Left lung (tissue), 10 donors: ENCODE measurements around the gene PREX1. TPM values are rescaled to one million over a fixed set of nuclear protein-coding genes. Genes with fewer than 3 reads are reported as not detected.

ENCODE experiments used
- ATAC-seq: fragments of 200-7000 bp; cut with Tn5 transposase; one replicate; pipeline ENCODE4 v1.9.1; 2020; ENCODE audit warnings: moderate library complexity
- DNase-seq, 4 donors: peaks; one replicate each; pipeline ENCODE4 v3.0.0-alpha.2; 2013 to 2020
- H3K27ac ChIP-seq, 2 donors: fragments of 200-600 bp; sonication (generic) in 1 of 2; one replicate each; pipeline versions ENCODE4 v1.5.0 to v1.8.0; 2020 to 2021
- H3K27me3 ChIP-seq, 2 donors: fragments of 200-600 bp; sonication (generic) in 1 of 2; one replicate each; pipeline versions ENCODE4 v1.5.0 to v1.8.0; 2020 to 2021
- H3K36me3 ChIP-seq, 2 donors: fragments of 200-600 bp; sonication (generic) in 1 of 2; one replicate each; pipeline versions ENCODE4 v1.5.0 to v1.8.0; 2020 to 2021
- H3K4me1 ChIP-seq, 2 donors: fragments of 200-600 bp; one replicate each; pipeline ENCODE4 v1.8.0; 2021
- H3K4me3 ChIP-seq, 2 donors: fragments of 200-600 bp; sonication (generic) in 1 of 2; one replicate each; pipeline versions ENCODE4 v1.5.0 to v1.8.0; 2020 to 2021; ENCODE audit warnings: mild to moderate bottlenecking in 1 of 2
- H3K9me3 ChIP-seq, 2 donors: fragments of 200-600 bp; sonication (generic) in 1 of 2; one replicate each; pipeline versions ENCODE4 v1.5.0 to v1.8.0; 2020 to 2021
- intact Hi-C, 2 donors: fragments of 100-400 bp; cut with DNase I; formaldehyde crosslinking; loops; one replicate each; pipeline versions ENCODE4 v1.11.2 to v1.14.2; 2022
- polyA plus RNA-seq, 6 donors: library from polyadenylated mRNA; unstranded; fragments of 120-200 nt; gene quantifications; one replicate each; pipeline ENCODE4 v1.2.1, GENCODE V29; 2013; ENCODE audit not compliant: insufficient read length in 6 of 6
- total RNA-seq, 2 donors: library from RNA; stranded (reverse); fragmentation: NEBNext Ultra II Directional; extraction: Animal tissue kit (Norgen Biotek cat#: 25700); gene quantifications; one replicate each; pipeline ENCODE4 v1.2.1, GENCODE V29; 2021
- TF ChIP-seq, protein P1 (sequence below), 2 donors: fragments of 200-600 bp; sonication (generic) in 1 of 2; IDR thresholded peaks; one replicate each; pipeline versions ENCODE4 v1.5.0 to v1.8.0; 2021; ENCODE audit warnings: antibody characterized with exemption in 2 of 2
- donor health status: DM: no; HTN: yes; CAD: no.
- donor health status: DM: no; HTN: no; CAD: no.

PREX1 gene
- total and polyA plus RNA-seq, 8 donors = 20.3 to 111 (median 26.1) TPM

DNA sequence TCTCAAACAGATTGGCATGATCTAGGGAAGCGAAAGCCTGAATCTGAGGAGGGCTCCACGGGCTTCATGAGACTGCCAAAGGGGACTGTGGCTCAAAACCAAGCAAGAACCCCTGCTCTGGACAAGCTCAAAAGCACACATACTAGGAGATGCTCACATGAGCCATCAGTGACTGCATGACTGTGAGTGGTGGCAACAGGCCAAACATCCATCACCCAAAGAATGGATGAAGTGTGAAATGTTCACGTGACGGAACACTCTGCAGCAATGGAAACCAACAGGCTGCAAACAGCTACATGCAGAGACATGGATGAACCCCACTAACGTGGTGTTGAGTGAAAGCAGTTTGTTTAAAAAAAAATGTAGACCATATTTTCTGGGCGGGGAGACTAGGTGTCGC is 136.3 kb downstream of the PREX1 start:
- peaks cover 0 to 96% of the 10 kb centered on the region in 2 donors for H3K36me3 ChIP-seq
- peaks cover 9 to 15% of the 10 kb centered on the region in 2 donors for H3K4me1 ChIP-seq
- H3K4me3 ChIP-seq = no peak overlapping the region
- ATAC-seq (no peak), DNase-seq (peak in 2 of 4 donors; percentile 66 to 78)
- intact Hi-C loops = no loop called here
- H3K9me3 ChIP-seq = no peaks in the 10 kb centered on the region
- H3K27me3 ChIP-seq = no peaks in the 10 kb centered on the region
- no peak overlapping the region for H3K27ac ChIP-seq
- TF ChIP-seq, protein P1, sequence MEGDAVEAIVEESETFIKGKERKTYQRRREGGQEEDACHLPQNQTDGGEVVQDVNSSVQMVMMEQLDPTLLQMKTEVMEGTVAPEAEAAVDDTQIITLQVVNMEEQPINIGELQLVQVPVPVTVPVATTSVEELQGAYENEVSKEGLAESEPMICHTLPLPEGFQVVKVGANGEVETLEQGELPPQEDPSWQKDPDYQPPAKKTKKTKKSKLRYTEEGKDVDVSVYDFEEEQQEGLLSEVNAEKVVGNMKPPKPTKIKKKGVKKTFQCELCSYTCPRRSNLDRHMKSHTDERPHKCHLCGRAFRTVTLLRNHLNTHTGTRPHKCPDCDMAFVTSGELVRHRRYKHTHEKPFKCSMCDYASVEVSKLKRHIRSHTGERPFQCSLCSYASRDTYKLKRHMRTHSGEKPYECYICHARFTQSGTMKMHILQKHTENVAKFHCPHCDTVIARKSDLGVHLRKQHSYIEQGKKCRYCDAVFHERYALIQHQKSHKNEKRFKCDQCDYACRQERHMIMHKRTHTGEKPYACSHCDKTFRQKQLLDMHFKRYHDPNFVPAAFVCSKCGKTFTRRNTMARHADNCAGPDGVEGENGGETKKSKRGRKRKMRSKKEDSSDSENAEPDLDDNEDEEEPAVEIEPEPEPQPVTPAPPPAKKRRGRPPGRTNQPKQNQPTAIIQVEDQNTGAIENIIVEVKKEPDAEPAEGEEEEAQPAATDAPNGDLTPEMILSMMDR (IDR thresholded peaks at IDR 0.05) = no peak

- Histone ChIP-seq H3K9me3 (no peaks in the 10 kb centered on the region), H3K4me1 (peaks cover 15 to 21% of the 10 kb centered on the region in 2 donors), H3K27ac (no peak overlapping the region), H3K4me3 (no peak overlapping the region), H3K36me3 (peaks cover 0 to 97% of the 10 kb centered on the region in 2 donors), H3K27me3 (no peaks in the 10 kb centered on the region)
- ATAC-seq (peak; percentile 38), DNase-seq (peak in 3 of 4 donors; percentile 42 to 53 (median 52))
- intact Hi-C loops = no loop called here
- TF ChIP-seq, protein P1 (IDR thresholded peaks at IDR 0.05) = no peak
Observed at GRCh38 chr20:48690888-48691287, 136.9 kb downstream of the PREX1 start.

GRCh38 chr20:48689874-48690571 is 137.8 kb downstream of the PREX1 start:
- Histone ChIP-seq H3K4me1 (peaks cover 15 to 28% of the 10 kb centered on the region in 2 donors), H3K4me3 (no peak overlapping the region), H3K9me3 (no peaks in the 10 kb centered on the region), H3K27me3 (no peaks in the 10 kb centered on the region), H3K27ac (no peak overlapping the region), H3K36me3 (peaks cover 0 to 97% of the 10 kb centered on the region in 2 donors)
- TF ChIP-seq, protein P1 (IDR thresholded peaks at IDR 0.05) = no peak
- DNase-seq (no peak), ATAC-seq (no peak)
- intact Hi-C loops = no loop called here

DNA sequence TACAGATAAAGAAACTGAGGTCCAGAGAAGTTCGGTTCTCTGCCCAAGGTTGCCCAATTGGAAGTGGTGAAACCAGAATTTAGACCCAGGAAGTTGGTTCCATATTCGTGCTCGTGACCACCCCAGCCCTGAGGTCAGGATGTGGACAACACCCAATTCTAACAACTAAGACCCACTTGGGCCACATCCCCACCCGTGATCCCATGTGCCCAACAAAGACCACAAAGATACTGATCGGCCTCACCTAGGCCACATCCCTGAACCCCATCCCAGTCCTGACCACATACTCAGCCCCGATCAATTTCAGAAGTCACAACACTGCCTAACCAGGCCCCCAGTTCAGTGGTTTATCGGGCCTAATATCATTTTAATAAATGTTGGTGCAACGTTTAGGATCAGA is 138.4 kb downstream of the PREX1 start:
- ATAC-seq = no peak

DNA sequence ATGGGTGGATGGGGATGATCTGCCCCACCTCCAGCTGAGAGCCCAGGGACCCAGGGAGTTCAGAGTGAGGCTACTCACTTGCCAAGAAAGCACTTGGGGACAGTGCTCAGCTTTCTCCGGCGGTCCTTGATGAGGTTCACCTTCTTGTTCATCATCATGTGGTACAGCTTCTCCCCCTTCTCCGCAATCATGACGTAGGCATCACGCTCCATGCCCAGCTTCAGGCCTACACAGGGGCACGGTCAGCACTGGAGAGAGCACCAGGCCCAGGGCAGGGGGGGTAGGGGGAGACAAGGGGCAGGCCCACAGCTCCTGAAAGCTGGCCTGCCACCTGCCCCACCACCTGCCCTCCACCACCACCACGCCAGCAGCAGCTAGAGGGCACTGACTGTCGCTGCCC is 139.2 kb downstream of the PREX1 start:
- ATAC-seq (no peak), DNase-seq (no peak)
- intact Hi-C loops = no loop called here
- Histone ChIP-seq H3K27me3 (no peaks in the 10 kb centered on the region), H3K27ac (no peak overlapping the region), H3K9me3 (no peaks in the 10 kb centered on the region), H3K4me1 (peaks cover 17 to 42% of the 10 kb centered on the region in 2 donors), H3K36me3 (peaks cover 0 to 98% of the 10 kb centered on the region in 2 donors), H3K4me3 (no peak overlapping the region)
- TF ChIP-seq, protein P1 (IDR thresholded peaks at IDR 0.05) = no peak

More for the DNA sequence above, 138.4 kb downstream of the PREX1 start:
- Histone ChIP-seq H3K9me3 (no peaks in the 10 kb centered on the region), H3K27ac (no peak overlapping the region), H3K36me3 (peaks cover 0 to 97% of the 10 kb centered on the region in 2 donors), H3K4me3 (no peak overlapping the region), H3K4me1 (peaks cover 15 to 34% of the 10 kb centered on the region in 2 donors), H3K27me3 (no peaks in the 10 kb centered on the region)
- no peak for DNase-seq
- intact Hi-C loops = no loop called here
- TF ChIP-seq, protein P1 (IDR thresholded peaks at IDR 0.05) = no peak
